ENCODE measurements around the gene HIC1.

Gene HIC1

DNA sequence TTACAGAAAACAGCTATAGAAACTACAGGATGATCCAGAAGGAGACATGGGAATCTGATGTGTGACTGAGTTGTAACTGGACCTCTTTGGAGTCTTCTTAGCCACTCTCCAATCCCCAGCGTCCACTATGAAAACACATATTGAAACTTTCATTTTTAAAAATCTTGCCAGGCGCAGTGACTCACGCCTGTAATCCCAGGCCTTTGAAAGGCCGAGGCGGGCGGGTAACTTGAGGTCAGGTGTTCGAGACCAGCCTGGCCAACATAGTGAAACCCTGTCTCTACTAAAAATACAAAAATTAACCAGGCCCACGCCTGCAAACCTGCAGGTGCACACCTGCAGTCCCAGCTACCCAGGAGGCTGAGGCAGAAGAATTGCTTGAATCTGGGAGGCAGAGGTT is 53.3 kb downstream of the HIC1 start:
- H3K27ac ChIP-seq: no peak overlapping the region
- no peaks in the 10 kb centered on the region for H3K36me3 ChIP-seq
- H3K4me3 ChIP-seq (ENCODE audit: low read depth, low read length): no peak overlapping the region
- no peak for DNase-seq
- H3K27me3 ChIP-seq (ENCODE audit: insufficient read depth, low read depth, severe bottlenecking): no peaks in the 10 kb centered on the region
- no peaks in the 10 kb centered on the region for H3K9me3 ChIP-seq (ENCODE audit: severe bottlenecking)
- TF ChIP-seq, protein P1, sequence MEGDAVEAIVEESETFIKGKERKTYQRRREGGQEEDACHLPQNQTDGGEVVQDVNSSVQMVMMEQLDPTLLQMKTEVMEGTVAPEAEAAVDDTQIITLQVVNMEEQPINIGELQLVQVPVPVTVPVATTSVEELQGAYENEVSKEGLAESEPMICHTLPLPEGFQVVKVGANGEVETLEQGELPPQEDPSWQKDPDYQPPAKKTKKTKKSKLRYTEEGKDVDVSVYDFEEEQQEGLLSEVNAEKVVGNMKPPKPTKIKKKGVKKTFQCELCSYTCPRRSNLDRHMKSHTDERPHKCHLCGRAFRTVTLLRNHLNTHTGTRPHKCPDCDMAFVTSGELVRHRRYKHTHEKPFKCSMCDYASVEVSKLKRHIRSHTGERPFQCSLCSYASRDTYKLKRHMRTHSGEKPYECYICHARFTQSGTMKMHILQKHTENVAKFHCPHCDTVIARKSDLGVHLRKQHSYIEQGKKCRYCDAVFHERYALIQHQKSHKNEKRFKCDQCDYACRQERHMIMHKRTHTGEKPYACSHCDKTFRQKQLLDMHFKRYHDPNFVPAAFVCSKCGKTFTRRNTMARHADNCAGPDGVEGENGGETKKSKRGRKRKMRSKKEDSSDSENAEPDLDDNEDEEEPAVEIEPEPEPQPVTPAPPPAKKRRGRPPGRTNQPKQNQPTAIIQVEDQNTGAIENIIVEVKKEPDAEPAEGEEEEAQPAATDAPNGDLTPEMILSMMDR (IDR thresholded peaks at IDR 0.05; ENCODE audit: low read depth, low read length): no peak

DNA sequence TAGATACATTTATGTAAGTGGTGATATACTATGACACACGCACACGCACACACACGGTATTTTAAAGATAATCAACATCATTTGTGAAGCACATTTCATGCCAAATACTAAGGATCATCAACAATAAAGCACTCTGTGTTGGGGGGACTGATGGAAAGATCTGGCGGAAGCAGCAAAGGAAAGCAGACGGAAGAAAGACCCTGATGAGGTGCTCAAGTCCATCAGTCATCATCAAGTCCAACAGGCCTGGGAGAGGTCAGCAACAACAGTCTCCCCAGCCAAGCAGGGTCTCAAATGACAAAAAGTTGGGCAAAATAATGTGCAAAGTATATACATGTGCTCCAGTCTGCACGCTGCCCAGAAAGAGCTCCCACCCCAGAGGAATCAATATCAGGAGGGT is 55.5 kb downstream of the HIC1 start:
- Histone ChIP-seq H3K36me3 (0 out of 2 replicates have a peak, but pooled peaks cover 4% of the 10 kb centered on the region), H3K27ac (no peak overlapping the region), H3K4me3 (ENCODE audit: low read depth, low read length) (no peak overlapping the region), H3K9me3 (ENCODE audit: severe bottlenecking) (no peaks in the 10 kb centered on the region), H3K27me3 (ENCODE audit: insufficient read depth, low read depth, severe bottlenecking) (no peaks in the 10 kb centered on the region)
- TF ChIP-seq, protein P1 (IDR thresholded peaks at IDR 0.05; ENCODE audit: low read depth, low read length): no peak
- no peak for DNase-seq

DNA sequence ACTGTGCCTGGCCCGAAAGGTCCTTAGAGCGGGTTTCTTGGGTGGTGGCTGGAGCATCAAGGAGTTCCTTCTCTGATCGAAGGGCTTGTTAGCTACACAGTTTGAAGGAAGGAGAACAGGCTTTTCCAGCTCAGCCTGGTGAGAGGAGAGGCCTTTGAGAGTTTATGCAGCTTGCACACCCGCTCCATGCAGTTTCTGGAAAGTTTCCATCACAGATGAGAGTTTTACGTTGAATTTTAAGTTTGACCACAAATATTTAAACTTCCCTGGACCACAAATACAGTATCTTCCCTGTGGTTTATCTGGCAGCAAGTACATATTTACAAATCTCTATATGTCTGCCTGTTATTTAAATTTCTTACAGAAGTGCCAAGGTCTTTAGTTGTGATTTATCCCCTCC is 56.8 kb downstream of the HIC1 start:
- DNase-seq: no peak
- Histone ChIP-seq H3K27me3 (ENCODE audit: insufficient read depth, low read depth, severe bottlenecking) (no peaks in the 10 kb centered on the region), H3K4me3 (ENCODE audit: low read depth, low read length) (no peak overlapping the region), H3K36me3 (0 out of 2 replicates have a peak, but pooled peaks cover 4% of the 10 kb centered on the region), H3K27ac (no peak overlapping the region), H3K9me3 (ENCODE audit: severe bottlenecking) (no peaks in the 10 kb centered on the region)
- TF ChIP-seq, protein P1 (IDR thresholded peaks at IDR 0.05; ENCODE audit: low read depth, low read length): no peak

Measured in WERI-Rb-1 (cell line).